Neuronal stem cell (in vitro differentiated cells): Measurements from ENCODE around the gene XPR1.

Experiments used
- DNase-seq: peaks from one replicate; pipeline ENCODE4 v3.0.0-alpha.2; 2013; ENCODE audit warnings: low spot score
- H2AFZ ChIP-seq: one replicate; pipeline ENCODE4 v1.6.1; 2013; ENCODE audit warnings: mild to moderate bottlenecking, low read length, inconsistent platforms
- H2AK5ac ChIP-seq: 2 replicates; pipeline ENCODE4 v1.6.1; 2013; ENCODE audit warnings: low read depth, mild to moderate bottlenecking, inconsistent platforms, low read length, moderate library complexity, mixed read lengths
- H2BK120ac ChIP-seq: 2 replicates; pipeline ENCODE4 v1.6.1; 2013; ENCODE audit warnings: low read depth, mild to moderate bottlenecking, inconsistent platforms, low read length, moderate library complexity, mixed read lengths
- H2BK12ac ChIP-seq: one replicate; pipeline ENCODE4 v1.6.1; 2013; ENCODE audit warnings: low read length, inconsistent platforms
- H2BK15ac ChIP-seq: 2 replicates; pipeline ENCODE4 v1.6.1; 2013; ENCODE audit warnings: mild to moderate bottlenecking, low read length, inconsistent platforms, mixed read lengths
- H2BK5ac ChIP-seq: one replicate; pipeline ENCODE4 v1.6.1; 2013; ENCODE audit warnings: inconsistent platforms, mild to moderate bottlenecking, low read length, moderate library complexity
- H3K14ac ChIP-seq: one replicate; pipeline ENCODE4 v1.6.1; 2013; ENCODE audit warnings: low read length, inconsistent platforms
- H3K18ac ChIP-seq: 2 replicates; pipeline ENCODE4 v1.6.1; 2013; ENCODE audit warnings: low read length, inconsistent platforms
- H3K23ac ChIP-seq: 2 replicates; pipeline ENCODE4 v1.6.1; 2013; ENCODE audit warnings: low read depth, mild to moderate bottlenecking, mixed read lengths, low read length, inconsistent platforms; ENCODE audit not compliant: poor library complexity
- H3K27ac ChIP-seq: replicated peaks from 3 replicates; pipeline ENCODE4 v1.5.1; 2013; ENCODE audit warnings: low read length, inconsistent platforms
- H3K27me3 ChIP-seq, 3 experiments: 2 replicates each; pipeline ENCODE4 v1.6.1; 2013; ENCODE audit warnings: low read length in 3 of 3, mild to moderate bottlenecking in 2 of 3, inconsistent platforms in 1 of 3, low read depth in 1 of 3, mixed read lengths in 1 of 3, moderate library complexity in 1 of 3; ENCODE audit not compliant: control insufficient read depth in 3 of 3, insufficient read depth in 3 of 3
- H3K36me3 ChIP-seq, 2 donors: replicated peaks in 1 of 2; 2 replicates each; pipeline ENCODE4 v1.6.1; 2013; ENCODE audit warnings: low read length in 2 of 2; ENCODE audit not compliant: control insufficient read depth in 2 of 2, insufficient read depth in 2 of 2
- H3K4ac ChIP-seq: 2 replicates; pipeline ENCODE4 v1.6.1; 2013; ENCODE audit warnings: inconsistent platforms, mild to moderate bottlenecking, low read length, moderate library complexity
- H3K4me1 ChIP-seq, 2 donors: 1 replicate in 1 of 2; 2 replicates in 1 of 2; pipeline ENCODE4 v1.6.1; 2013; ENCODE audit warnings: low read length in 2 of 2, low read depth in 1 of 2; ENCODE audit not compliant: control insufficient read depth in 2 of 2, insufficient read depth in 1 of 2
- H3K4me2 ChIP-seq: one replicate; pipeline ENCODE4 v1.6.1; 2013; ENCODE audit warnings: mild to moderate bottlenecking, low read length, inconsistent platforms; ENCODE audit not compliant: insufficient read depth, poor library complexity, severe bottlenecking
- H3K4me3 ChIP-seq, 2 donors: 2 replicates each; pipeline ENCODE4 v1.5.1; 2013; ENCODE audit warnings: low read length in 2 of 2, mild to moderate bottlenecking in 2 of 2, inconsistent platforms in 1 of 2, moderate library complexity in 1 of 2
- H3K79me1 ChIP-seq: one replicate; pipeline ENCODE4 v1.6.1; 2013; ENCODE audit warnings: low read depth, mild to moderate bottlenecking, inconsistent platforms, low read length, moderate library complexity
- H3K9ac ChIP-seq: one replicate; pipeline ENCODE4 v1.6.1; 2013; ENCODE audit warnings: mild to moderate bottlenecking, low read depth, low read length, inconsistent platforms; ENCODE audit not compliant: poor library complexity
- H3K9me3 ChIP-seq, 2 donors: replicated peaks in 1 of 2; 2 replicates each; pipeline versions ENCODE3 to v1.6.1; 2013; ENCODE audit warnings: low read length in 2 of 2, mild to moderate bottlenecking in 2 of 2, inconsistent platforms in 1 of 2, low read depth in 1 of 2, mixed read lengths in 1 of 2, moderate library complexity in 1 of 2; ENCODE audit not compliant: control insufficient read depth in 2 of 2, insufficient read depth in 1 of 2
- H4K8ac ChIP-seq: one replicate; pipeline ENCODE4 v1.6.1; 2013; ENCODE audit warnings: low read depth, mild to moderate bottlenecking, inconsistent platforms, low read length, moderate library complexity
- H4K91ac ChIP-seq: one replicate; pipeline ENCODE4 v1.6.1; 2013; ENCODE audit warnings: low read length, low read depth, mild to moderate bottlenecking, inconsistent platforms; ENCODE audit not compliant: poor library complexity
- WGBS, 2 donors: extraction: QIAGEN DNeasy Blood & Tissue Kit; methylation state at CpG; one replicate each; pipeline ENCODE4 v1.1.7; 2013; ENCODE audit warnings: missing lambda C conversion rate in 2 of 2, mixed read lengths in 1 of 2; ENCODE audit not compliant: insufficient read length in 2 of 2, insufficient replicate concordance in 1 of 2; ENCODE audit errors: extremely low coverage in 2 of 2; 5-methylcytosine and 5-hydroxymethylcytosine counted together

Gene XPR1

GRCh38 chr1:180805316-180805715 lies 173.5 kb downstream of the XPR1 start:
- no peak overlapping the region for H2AK5ac ChIP-seq
- H3K27me3 ChIP-seq = no peaks in the 10 kb centered on the region
- no peak overlapping the region for H4K91ac ChIP-seq
- H3K79me1 ChIP-seq = no peaks in the 10 kb centered on the region
- H3K14ac ChIP-seq = no peak overlapping the region
- H4K8ac ChIP-seq = no peak overlapping the region
- H2BK12ac ChIP-seq = no peak overlapping the region
- no peak overlapping the region for H3K18ac ChIP-seq
- H2AFZ ChIP-seq = no peak overlapping the region
- no peak overlapping the region for H3K4ac ChIP-seq
- H3K4me2 ChIP-seq = no peak overlapping the region
- H3K23ac ChIP-seq = no peak overlapping the region
- no peak overlapping the region for H3K27ac ChIP-seq
- H2BK5ac ChIP-seq = no peak overlapping the region
- H3K36me3 ChIP-seq = peaks cover 0 to 45% of the 10 kb centered on the region in 2 donors
- H3K9me3 ChIP-seq = peaks cover 0 to 22% of the 10 kb centered on the region in 2 donors
- H3K4me1 ChIP-seq = no peaks in the 10 kb centered on the region
- no peak overlapping the region for H2BK120ac ChIP-seq
- no peak overlapping the region for H3K4me3 ChIP-seq
- no peak overlapping the region for H3K9ac ChIP-seq
- no peak for DNase-seq
- H2BK15ac ChIP-seq = no peak overlapping the region

- no peak for DNase-seq
- Histone ChIP-seq H3K36me3 (peaks cover 0 to 72% of the 10 kb centered on the region in 2 donors), H2BK12ac (no peak overlapping the region), H3K4ac (no peak overlapping the region), H2AFZ (no peak overlapping the region), H3K27me3 (no peaks in the 10 kb centered on the region), H3K14ac (no peak overlapping the region), H3K18ac (no peak overlapping the region), H2BK5ac (no peak overlapping the region), H4K91ac (no peak overlapping the region), H3K4me2 (no peak overlapping the region), H4K8ac (no peak overlapping the region), H3K79me1 (peaks cover 2% of the 10 kb centered on the region), H2BK120ac (no peak overlapping the region), H3K4me3 (no peak overlapping the region), H3K27ac (no peak overlapping the region), H3K9me3 (peaks cover 0 to 21% of the 10 kb centered on the region in 2 donors), H2AK5ac (no peak overlapping the region), H3K9ac (no peak overlapping the region), H3K23ac (no peak overlapping the region), H2BK15ac (no peak overlapping the region), H3K4me1 (peaks cover 0 to 2% of the 10 kb centered on the region in 2 donors)
- WGBS, 2 donors = no CpG with 5 or more reads among the region's 2 CpGs
Observed at GRCh38 chr1:180811298-180811697, 179.5 kb downstream of the XPR1 start.

GRCh38 chr1:180811886-180812285 lies 180.1 kb downstream of the XPR1 start:
- no peak overlapping the region for H3K23ac ChIP-seq
- no peak overlapping the region for H2BK15ac ChIP-seq
- DNase-seq = no peak
- H2BK120ac ChIP-seq = no peak overlapping the region
- no peak overlapping the region for H3K4ac ChIP-seq
- H2BK5ac ChIP-seq = no peak overlapping the region
- no peak overlapping the region for H4K8ac ChIP-seq
- H4K91ac ChIP-seq = no peak overlapping the region
- H3K4me2 ChIP-seq = no peak overlapping the region
- H3K27me3 ChIP-seq = no peaks in the 10 kb centered on the region
- no peak overlapping the region for H3K18ac ChIP-seq
- peaks cover 0 to 2% of the 10 kb centered on the region in 2 donors for H3K4me1 ChIP-seq
- H3K36me3 ChIP-seq = peaks cover 0 to 66% of the 10 kb centered on the region in 2 donors
- H3K9ac ChIP-seq = no peak overlapping the region
- H2BK12ac ChIP-seq = no peak overlapping the region
- H3K27ac ChIP-seq = no peak overlapping the region
- H3K14ac ChIP-seq = no peak overlapping the region
- H2AK5ac ChIP-seq = no peak overlapping the region
- no peak overlapping the region for H2AFZ ChIP-seq
- peaks cover 2% of the 10 kb centered on the region for H3K79me1 ChIP-seq
- peaks cover 0 to 19% of the 10 kb centered on the region in 2 donors for H3K9me3 ChIP-seq
- no peak overlapping the region for H3K4me3 ChIP-seq

GRCh38 chr1:180814258-180814657 lies 182.4 kb downstream of the XPR1 start:
- no peaks in the 10 kb centered on the region for H3K9me3 ChIP-seq
- no peak overlapping the region for H3K4me2 ChIP-seq
- H3K27me3 ChIP-seq = no peaks in the 10 kb centered on the region
- no peak overlapping the region for H2BK120ac ChIP-seq
- H2BK12ac ChIP-seq = no peak overlapping the region
- H2AK5ac ChIP-seq = no peak overlapping the region
- H3K27ac ChIP-seq = no peak overlapping the region
- peaks cover 0 to 2% of the 10 kb centered on the region in 2 donors for H3K4me1 ChIP-seq
- H3K79me1 ChIP-seq = peaks cover 2% of the 10 kb centered on the region
- H3K18ac ChIP-seq = no peak overlapping the region
- no peak overlapping the region for H3K9ac ChIP-seq
- H2AFZ ChIP-seq = no peak overlapping the region
- no peak overlapping the region for H4K8ac ChIP-seq
- H3K14ac ChIP-seq = no peak overlapping the region
- H2BK5ac ChIP-seq = no peak overlapping the region
- no peak overlapping the region for H3K4me3 ChIP-seq
- DNase-seq = no peak
- no peak overlapping the region for H4K91ac ChIP-seq
- H3K36me3 ChIP-seq = peaks cover 0 to 44% of the 10 kb centered on the region in 2 donors
- no peak overlapping the region for H3K4ac ChIP-seq
- H3K23ac ChIP-seq = no peak overlapping the region
- H2BK15ac ChIP-seq = no peak overlapping the region
